GM19351 (cell line): ENCODE results near the gene KRT12.
A peak's percentile ranks its signal among the peaks of the same experiment; 100 is the strongest.

Experiments
- ATAC-seq: cut with Tn5 transposase; IDR thresholded peaks from one replicate; pipeline ENCODE4 v1.9.1; 2021; ENCODE audit warnings: mild to moderate bottlenecking, moderate library complexity; ENCODE audit not compliant: unreplicated experiment

KRT12 gene

GRCh38 chr17:40866838-40867237 is at the start of gene KRT12:
TSS of gene KRT12 (minus strand) at chr17:40867223. CDS start at chr17:40867186, 37 bp downstream.
- ATAC-seq: no peak

DNA sequence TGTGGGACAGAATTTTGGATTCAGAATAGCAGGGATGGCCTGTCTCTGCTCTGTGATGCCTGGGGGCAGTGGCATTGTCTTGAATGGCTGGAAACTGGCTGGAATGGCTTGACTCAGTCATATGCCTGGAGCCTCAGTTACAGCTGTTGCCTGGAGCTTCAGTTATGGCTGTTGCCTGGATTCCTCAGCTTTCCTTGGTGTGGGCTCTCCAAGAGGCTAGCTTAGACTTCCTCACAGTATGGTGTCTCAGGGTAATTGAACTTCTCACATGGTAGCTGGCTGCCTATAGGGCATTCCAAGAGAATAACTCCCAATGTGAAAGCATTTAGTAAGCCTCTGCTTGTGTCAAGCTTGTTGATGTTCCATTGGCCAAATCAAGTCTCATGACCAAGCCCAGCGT is 49.3 kb upstream of the KRT12 start:
- peak; percentile 5 for ATAC-seq

DNA sequence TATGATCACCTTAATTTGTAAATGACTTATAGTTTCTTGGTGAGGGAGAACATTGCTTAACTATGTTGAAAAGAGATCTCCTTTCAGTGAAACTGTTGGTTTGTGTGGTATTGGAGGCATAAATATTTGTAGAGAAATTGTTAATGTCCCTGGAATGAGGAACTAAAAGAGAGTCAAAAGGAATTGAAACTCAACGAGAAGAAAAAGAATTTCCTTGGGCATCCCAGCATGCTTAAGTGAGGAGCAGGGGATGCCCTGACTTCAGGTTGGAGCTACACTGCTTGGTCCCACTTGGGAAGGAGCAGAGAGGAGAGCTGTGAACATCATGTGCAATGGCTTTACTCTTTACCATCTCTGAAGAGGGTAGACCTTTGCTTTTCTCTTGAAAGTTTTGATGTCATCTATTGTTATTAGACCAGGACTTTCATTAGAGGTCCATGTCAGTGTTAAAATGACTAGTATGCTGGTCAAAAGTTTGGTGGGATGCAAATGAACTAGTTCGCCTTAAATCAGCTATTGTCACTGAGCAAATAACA is 48.8 kb upstream of the KRT12 start:
- ATAC-seq: peak; percentile 60

GRCh38 chr17:40915199-40915661 is 48.2 kb upstream of the KRT12 start:
- peak; percentile 69 for ATAC-seq

DNA sequence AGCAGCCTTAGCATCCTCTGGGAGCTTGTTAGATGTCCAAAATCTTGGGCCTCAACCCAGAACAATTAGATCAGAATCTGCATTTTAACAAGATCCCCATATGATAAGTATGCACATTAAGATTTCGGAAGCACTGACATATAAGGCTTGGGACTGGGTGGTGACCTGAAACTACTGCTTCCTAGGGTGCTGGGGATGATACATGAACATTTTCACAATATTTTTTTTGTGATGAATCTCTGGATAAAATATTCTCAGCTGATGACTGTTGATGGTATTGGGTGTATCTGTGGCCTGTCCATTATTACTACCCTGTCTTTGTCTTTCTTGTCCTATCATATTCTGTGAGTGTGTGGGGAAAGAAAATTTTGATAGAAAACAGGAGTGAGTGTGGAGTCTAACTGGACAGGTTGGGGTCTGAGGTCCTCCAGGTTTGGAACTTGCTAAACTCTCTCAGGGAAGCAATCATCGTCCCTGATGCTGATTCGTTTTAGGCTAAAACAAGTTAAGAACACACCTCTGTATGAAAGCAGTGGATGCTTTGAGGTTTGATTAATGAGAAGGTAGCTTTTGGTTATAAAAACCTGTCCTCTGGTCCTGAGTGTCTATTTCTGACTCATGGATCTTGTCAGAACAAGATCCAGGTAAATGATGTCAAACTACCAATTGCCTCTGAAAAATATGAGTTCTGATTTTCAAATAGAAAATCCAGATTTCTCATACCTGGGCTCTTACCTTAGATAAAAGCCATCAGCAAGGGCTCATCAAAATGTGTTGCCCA is 47.2 kb upstream of the KRT12 start:
- ATAC-seq: no peak

DNA sequence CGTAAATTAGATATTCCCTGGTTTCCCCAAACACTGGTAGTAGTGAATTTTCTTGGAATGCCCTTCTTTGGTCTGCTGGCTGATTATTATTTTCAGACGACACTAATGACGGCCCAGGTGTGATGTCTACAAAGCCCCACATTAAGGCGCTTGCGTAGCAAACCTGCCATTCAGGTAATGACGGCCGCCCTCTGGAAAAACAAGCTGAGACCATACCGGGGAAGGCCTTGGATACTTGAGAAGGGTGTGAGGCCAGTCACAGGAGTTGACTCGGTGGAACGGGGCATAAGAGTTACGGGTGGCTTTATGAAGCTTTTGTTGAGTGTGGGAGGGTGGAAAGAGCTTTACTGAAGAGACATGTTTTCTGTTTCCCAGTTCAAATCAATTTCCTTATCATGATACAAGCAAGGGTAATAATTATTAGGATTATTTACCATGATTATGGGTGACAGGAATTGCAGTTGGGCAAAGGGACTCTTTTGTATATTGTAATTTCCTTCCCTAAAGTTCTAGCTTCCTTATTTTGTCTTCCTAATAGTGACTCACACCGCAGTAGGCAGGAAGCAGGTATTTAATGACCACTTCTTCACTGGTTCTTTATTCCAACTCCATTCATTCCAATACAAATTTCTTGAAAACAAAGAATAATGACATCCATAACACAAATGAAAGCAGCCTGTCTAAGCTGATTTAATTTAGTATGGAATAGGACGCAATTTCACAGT is 45.6 kb upstream of the KRT12 start:
- ATAC-seq: no peak

DNA sequence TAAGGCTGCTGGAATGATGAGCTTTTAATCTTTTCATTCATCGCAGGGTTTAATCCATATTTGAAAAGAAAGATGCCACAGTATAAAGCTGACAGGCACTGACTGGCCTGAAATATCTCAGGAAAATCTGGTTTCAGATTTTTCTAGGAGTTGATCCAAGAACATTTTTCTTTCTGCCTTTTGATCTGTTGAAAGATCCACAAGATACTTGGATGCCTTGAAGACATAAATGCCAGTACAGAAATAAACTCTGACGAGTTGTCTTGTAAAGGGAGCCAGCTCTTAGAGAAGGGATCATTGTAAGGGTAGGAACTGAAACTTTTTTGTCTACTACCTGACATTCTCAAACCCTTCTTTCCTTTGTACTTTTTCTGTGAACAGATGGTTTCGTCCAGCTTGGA is 43.4 kb upstream of the KRT12 start:
- ATAC-seq: no peak

GRCh38 chr17:40909755-40910154 is 42.7 kb upstream of the KRT12 start:
- ATAC-seq: no peak

GRCh38 chr17:40909351-40909750 is 42.3 kb upstream of the KRT12 start:
- ATAC-seq: no peak

GRCh38 chr17:40906613-40907012 is 39.6 kb upstream of the KRT12 start:
- no peak for ATAC-seq

- no peak for ATAC-seq
Observed at GRCh38 chr17:40905370-40905769, 38.3 kb upstream of the KRT12 start.

- no peak for ATAC-seq
Observed at GRCh38 chr17:40903129-40903847, 36.3 kb upstream of the KRT12 start.

- ATAC-seq: no peak
Observed at GRCh38 chr17:40902498-40902897, 35.5 kb upstream of the KRT12 start.

DNA sequence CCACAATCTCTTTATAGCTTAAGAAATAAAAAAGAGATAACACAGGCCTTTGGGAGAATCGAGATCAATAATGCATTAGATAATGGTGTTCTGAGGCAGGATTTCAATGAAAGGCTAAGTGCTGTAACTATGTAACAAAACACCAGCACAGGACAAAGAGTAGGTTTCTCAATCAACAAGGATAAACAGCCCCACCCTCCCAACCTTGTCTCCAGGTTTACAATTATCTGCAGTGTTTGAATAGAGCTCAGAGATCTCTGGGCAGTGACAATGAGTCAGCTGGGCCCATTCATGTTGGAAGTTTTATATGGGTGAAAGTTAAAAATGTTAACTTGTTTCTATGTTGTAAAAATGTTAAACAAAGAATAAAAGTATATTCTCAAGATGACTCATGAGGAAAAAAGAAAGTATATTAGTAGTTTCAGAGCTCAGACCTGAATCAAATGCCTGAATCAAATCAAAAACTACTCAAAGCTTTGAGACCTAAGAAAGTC is 35.0 kb upstream of the KRT12 start:
- ATAC-seq: no peak

DNA sequence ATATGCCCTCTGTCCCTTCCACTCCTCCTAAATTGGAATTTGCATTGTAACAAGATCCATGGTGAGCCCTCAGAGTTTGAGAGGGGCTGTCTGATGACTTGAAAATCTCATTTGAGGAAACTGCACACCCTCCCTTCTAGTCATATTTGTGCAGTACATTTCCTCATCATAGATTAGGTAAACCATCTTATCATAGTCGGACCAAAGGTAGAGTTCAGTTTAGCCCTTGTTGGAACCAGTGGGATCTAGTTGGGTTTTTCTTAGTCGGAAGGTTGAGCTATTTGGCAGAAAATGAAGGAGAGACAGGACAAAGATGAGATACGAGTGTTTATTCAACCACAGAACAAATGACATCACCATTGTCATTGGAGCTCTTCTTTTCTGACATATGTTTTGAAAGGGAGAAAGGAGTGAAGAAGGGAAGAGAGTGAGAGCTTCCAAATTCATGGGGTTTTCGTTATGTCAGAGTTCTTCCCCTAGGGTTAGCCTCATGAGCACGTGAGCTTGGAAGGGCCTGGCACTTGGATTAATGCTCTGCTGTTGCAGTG is 33.9 kb upstream of the KRT12 start:
- ATAC-seq: no peak

GRCh38 chr17:40896916-40897455 is 30.0 kb upstream of the KRT12 start:
- ATAC-seq: no peak

DNA sequence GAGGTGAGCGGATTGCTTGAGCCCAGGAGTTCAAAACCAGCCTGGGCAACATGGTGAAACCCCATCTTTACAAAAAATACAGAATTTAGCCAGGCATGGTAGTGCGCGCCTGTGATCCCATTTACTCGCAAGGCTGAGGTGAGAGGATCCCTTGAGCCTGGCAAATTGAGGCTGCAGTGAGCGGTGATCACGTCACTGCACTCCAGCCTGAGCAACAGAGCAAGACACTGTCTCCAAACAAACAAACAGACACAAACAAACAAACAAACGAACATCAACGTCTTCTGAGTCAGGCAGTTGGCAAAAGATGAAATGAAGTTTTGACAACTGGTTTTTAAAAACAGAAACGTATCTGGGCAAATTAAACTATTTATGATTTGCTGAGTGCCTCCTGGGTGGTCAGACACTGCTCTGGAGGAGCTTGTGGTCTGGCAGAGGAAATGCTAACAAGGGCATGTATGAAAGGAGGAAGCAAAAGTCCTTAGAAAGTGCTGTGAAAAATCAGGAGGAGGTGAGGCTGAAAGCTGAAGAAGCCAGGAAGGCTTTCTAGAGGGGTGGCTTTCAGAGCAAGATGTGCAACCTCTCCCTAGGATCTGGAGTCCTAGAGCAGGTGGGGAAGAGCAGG is 28.2 kb upstream of the KRT12 start:
- no peak for ATAC-seq

- no peak for ATAC-seq
Observed at GRCh38 chr17:40888196-40888720, 21.2 kb upstream of the KRT12 start.

GRCh38 chr17:40886090-40886489 is 19.1 kb upstream of the KRT12 start:
- no peak for ATAC-seq
